Breast epithelium (tissue), 3 donors: ENCODE data around the gene FRMD5.

Experiments used
- POLR2A ChIP-seq: fragments of 450-650 bp; IDR thresholded peaks from one replicate; pipeline ENCODE4 v1.6.1; 2016; ENCODE audit warnings: antibody characterized with exemption, mild to moderate bottlenecking, moderate library complexity
- POLR2AphosphoS5 ChIP-seq, 3 donors: sonication (generic); formaldehyde crosslinking; IDR thresholded peaks; one replicate each; pipeline ENCODE4 v1.6.1; 2017; ENCODE audit warnings: antibody characterized with exemption in 3 of 3
- TF ChIP-seq, protein P1 (sequence below), 3 donors: fragments of 450-650 bp; IDR thresholded peaks; one replicate each; pipeline ENCODE4 v1.5.1; 2016 to 2017; ENCODE audit warnings: antibody characterized with exemption in 3 of 3, mild to moderate bottlenecking in 3 of 3, moderate library complexity in 3 of 3

DNA sequence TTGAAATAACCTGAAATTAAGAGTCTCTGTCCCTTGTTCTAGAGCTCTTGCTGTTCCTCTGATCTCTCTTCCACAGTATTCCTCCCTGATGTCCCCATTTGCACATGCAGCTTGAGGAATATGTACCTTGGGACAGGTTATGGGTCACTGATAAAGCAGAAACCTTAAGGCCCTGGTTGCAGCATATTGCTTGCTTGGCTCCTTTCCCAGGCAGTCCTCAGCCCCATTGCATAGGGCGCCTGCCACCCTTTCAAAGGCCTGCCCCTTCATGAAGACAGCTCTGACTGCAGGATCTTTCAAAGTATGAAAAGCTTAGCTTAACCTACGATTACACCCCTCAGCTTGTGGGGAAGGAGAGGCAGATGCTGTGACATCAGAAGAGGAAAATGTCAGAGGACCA is 316.6 kb downstream of the FRMD5 start:
- TF ChIP-seq, protein P1, sequence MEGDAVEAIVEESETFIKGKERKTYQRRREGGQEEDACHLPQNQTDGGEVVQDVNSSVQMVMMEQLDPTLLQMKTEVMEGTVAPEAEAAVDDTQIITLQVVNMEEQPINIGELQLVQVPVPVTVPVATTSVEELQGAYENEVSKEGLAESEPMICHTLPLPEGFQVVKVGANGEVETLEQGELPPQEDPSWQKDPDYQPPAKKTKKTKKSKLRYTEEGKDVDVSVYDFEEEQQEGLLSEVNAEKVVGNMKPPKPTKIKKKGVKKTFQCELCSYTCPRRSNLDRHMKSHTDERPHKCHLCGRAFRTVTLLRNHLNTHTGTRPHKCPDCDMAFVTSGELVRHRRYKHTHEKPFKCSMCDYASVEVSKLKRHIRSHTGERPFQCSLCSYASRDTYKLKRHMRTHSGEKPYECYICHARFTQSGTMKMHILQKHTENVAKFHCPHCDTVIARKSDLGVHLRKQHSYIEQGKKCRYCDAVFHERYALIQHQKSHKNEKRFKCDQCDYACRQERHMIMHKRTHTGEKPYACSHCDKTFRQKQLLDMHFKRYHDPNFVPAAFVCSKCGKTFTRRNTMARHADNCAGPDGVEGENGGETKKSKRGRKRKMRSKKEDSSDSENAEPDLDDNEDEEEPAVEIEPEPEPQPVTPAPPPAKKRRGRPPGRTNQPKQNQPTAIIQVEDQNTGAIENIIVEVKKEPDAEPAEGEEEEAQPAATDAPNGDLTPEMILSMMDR (IDR thresholded peaks at IDR 0.05), result no peak
- TF ChIP-seq POLR2AphosphoS5 (IDR thresholded peaks at IDR 0.05) (no peak), POLR2A (no peak)
